Measurements from ENCODE around the gene EHF. TPM values are rescaled to one million over a fixed set of nuclear protein-coding genes. Genes with fewer than 3 reads are reported as not detected.

EHF gene
- total RNA-seq, 4 donors from 2014 or later: 0.13 to 30.0 (median 1.0) TPM

- Histone ChIP-seq H3K4me3 (no peak overlapping the region), H3K27ac (no peak overlapping the region), H3K36me3 (no peaks in the 10 kb centered on the region), H3K9me3 (no peaks in the 10 kb centered on the region), H3K4me1 (no peaks in the 10 kb centered on the region), H3K27me3 (no peaks in the 10 kb centered on the region)
- TF ChIP-seq POLR2AphosphoS5 (IDR thresholded peaks at IDR 0.05) (no peak), CTCF (IDR thresholded peaks at IDR 0.05) (no peak), EP300 (IDR thresholded peaks at IDR 0.05) (no peak), POLR2A (IDR thresholded peaks at IDR 0.05) (no peak)
- WGBS, 2 donors (ENCODE audit: low coverage in 1 of 2): 70 to 94% methylated on average over 4 to 8 of the region's 8 CpGs
- ATAC-seq: no peak
These were observed 16.0 kb upstream of the EHF start for GRCh38 chr11:34604911-34605310.

GRCh38 chr11:34605481-34606325 lies 15.2 kb upstream of the EHF start:
- H3K9me3 ChIP-seq: no peaks in the 10 kb centered on the region
- H3K27ac ChIP-seq: no peak overlapping the region
- no peaks in the 10 kb centered on the region for H3K27me3 ChIP-seq
- H3K4me1 ChIP-seq: no peaks in the 10 kb centered on the region
- no peak overlapping the region for H3K4me3 ChIP-seq
- 61 to 81% methylated on average over 3 to 4 of the region's 6 CpGs for WGBS, 2 donors (ENCODE audit: low coverage in 1 of 2)
- H3K36me3 ChIP-seq: no peaks in the 10 kb centered on the region
- no peak for ATAC-seq
- TF ChIP-seq EP300 (IDR thresholded peaks at IDR 0.05) (no peak), CTCF (IDR thresholded peaks at IDR 0.05) (no peak), POLR2AphosphoS5 (IDR thresholded peaks at IDR 0.05) (no peak), POLR2A (IDR thresholded peaks at IDR 0.05) (no peak)

- TF ChIP-seq EP300 (IDR thresholded peaks at IDR 0.05) (no peak), POLR2AphosphoS5 (IDR thresholded peaks at IDR 0.05) (no peak), POLR2A (IDR thresholded peaks at IDR 0.05) (no peak), CTCF (IDR thresholded peaks at IDR 0.05) (no peak)
- 41 to 53% methylated on average over 3 to 4 of the region's 4 CpGs for WGBS, 2 donors (ENCODE audit: low coverage in 1 of 2)
- H3K4me1 ChIP-seq: no peaks in the 10 kb centered on the region
- H3K27ac ChIP-seq: no peak overlapping the region
- H3K4me3 ChIP-seq: no peak overlapping the region
- ATAC-seq: no peak
- no peaks in the 10 kb centered on the region for H3K36me3 ChIP-seq
- H3K27me3 ChIP-seq: no peaks in the 10 kb centered on the region
- no peaks in the 10 kb centered on the region for H3K9me3 ChIP-seq
These were observed 14.4 kb upstream of the EHF start for GRCh38 chr11:34606326-34607120.

- Histone ChIP-seq H3K27me3 (no peaks in the 10 kb centered on the region), H3K36me3 (no peaks in the 10 kb centered on the region), H3K4me3 (no peak overlapping the region), H3K9me3 (no peaks in the 10 kb centered on the region), H3K27ac (no peak overlapping the region), H3K4me1 (no peaks in the 10 kb centered on the region)
- WGBS, 2 donors (ENCODE audit: low coverage in 1 of 2): 75 to 78% methylated on average over 7 of the region's 7 CpGs
- ATAC-seq: no peak
- TF ChIP-seq POLR2A (IDR thresholded peaks at IDR 0.05): no peak
- no peak for TF ChIP-seq CTCF (IDR thresholded peaks at IDR 0.05)
- TF ChIP-seq POLR2AphosphoS5 (IDR thresholded peaks at IDR 0.05): no peak
- no peak for TF ChIP-seq EP300 (IDR thresholded peaks at IDR 0.05)
These were observed 11.6 kb upstream of the EHF start for GRCh38 chr11:34609187-34609751.

All from gastroesophageal sphincter (tissue), 4 donors.